Measurements from ENCODE around the gene ADIG.

The ADIG gene

GRCh38 chr20:38616457-38616856, 35.5 kb downstream of the ADIG start:
- H2AFZ ChIP-seq (ENCODE audit: low read length) = no peak overlapping the region
- no peaks in the 10 kb centered on the region for H3K79me2 ChIP-seq (ENCODE audit: low read length)
- H4K20me1 ChIP-seq (ENCODE audit: insufficient read depth, low read length) = no peaks in the 10 kb centered on the region

GRCh38 chr20:38617011-38617829, 36.2 kb downstream of the ADIG start:
- Histone ChIP-seq H3K4me2 (ENCODE audit: low read depth, low read length) (no peak overlapping the region), H3K9me2 (replicated peaks; ENCODE audit: insufficient read depth, low read length) (no peaks in the 10 kb centered on the region), H3K9me3 (replicated peaks; ENCODE audit: insufficient read depth, low read length) (no peaks in the 10 kb centered on the region), H3K4me1 (ENCODE audit: low read length) (no peaks in the 10 kb centered on the region), H2AFZ (ENCODE audit: low read length) (no peak overlapping the region), H3F3A (ENCODE audit: insufficient read depth, low read length) (no peaks in the 10 kb centered on the region), H3K9ac (ENCODE audit: low read length) (no peak overlapping the region), H3K4me3 (ENCODE audit: low read length) (no peak overlapping the region), H3K27me3 (replicated peaks; ENCODE audit: insufficient read depth, low read length) (peaks cover 19% of the 10 kb centered on the region; the same call in 1 of the 2 replicates), H3K27ac (ENCODE audit: low read length) (no peak overlapping the region), H4K20me1 (ENCODE audit: insufficient read depth, low read length) (no peaks in the 10 kb centered on the region), H3K79me2 (ENCODE audit: low read length) (no peaks in the 10 kb centered on the region), H3K36me3 (replicated peaks; ENCODE audit: insufficient read depth, low read length) (no peaks in the 10 kb centered on the region)
- TF ChIP-seq EZH2phosphoT487 (IDR thresholded peaks at IDR 0.05; ENCODE audit: low read length) = no peak
- no peak for TF ChIP-seq CTCF (IDR thresholded peaks at IDR 0.05; ENCODE audit: low read length)
- TF ChIP-seq EZH2 (optimal IDR thresholded peaks at IDR 0.05; ENCODE audit: low read depth, low read length) = no peak
- DNase-seq = no peak

More at GRCh38 chr20:38616457-38616856, 35.5 kb downstream of the ADIG start:
- Histone ChIP-seq H3K4me2 (ENCODE audit: low read depth, low read length) (no peak overlapping the region), H3K9me2 (replicated peaks; ENCODE audit: insufficient read depth, low read length) (no peaks in the 10 kb centered on the region), H3K9me3 (replicated peaks; ENCODE audit: insufficient read depth, low read length) (no peaks in the 10 kb centered on the region), H3K4me1 (ENCODE audit: low read length) (no peaks in the 10 kb centered on the region), H3F3A (ENCODE audit: insufficient read depth, low read length) (no peaks in the 10 kb centered on the region), H3K9ac (ENCODE audit: low read length) (no peak overlapping the region), H3K36me3 (replicated peaks; ENCODE audit: insufficient read depth, low read length) (no peaks in the 10 kb centered on the region), H3K27ac (ENCODE audit: low read length) (no peak overlapping the region), H3K4me3 (ENCODE audit: low read length) (no peak overlapping the region), H3K27me3 (replicated peaks; ENCODE audit: insufficient read depth, low read length) (peaks cover 19% of the 10 kb centered on the region; the same call in 1 of the 2 replicates)
- TF ChIP-seq CTCF (IDR thresholded peaks at IDR 0.05; ENCODE audit: low read length) (no peak), EZH2 (optimal IDR thresholded peaks at IDR 0.05; ENCODE audit: low read depth, low read length) (no peak), EZH2phosphoT487 (IDR thresholded peaks at IDR 0.05; ENCODE audit: low read length) (no peak)
- no peak for DNase-seq

GRCh38 chr20:38617830-38618196, 36.8 kb downstream of the ADIG start:
- TF ChIP-seq EZH2 (optimal IDR thresholded peaks at IDR 0.05; ENCODE audit: low read depth, low read length) (no peak), CTCF (IDR thresholded peaks at IDR 0.05; ENCODE audit: low read length) (no peak)
- no peak overlapping the region for H3K4me3 ChIP-seq (ENCODE audit: low read length)
- H3K9me3 ChIP-seq (replicated peaks; ENCODE audit: insufficient read depth, low read length) = no peaks in the 10 kb centered on the region
- no peak overlapping the region for H2AFZ ChIP-seq (ENCODE audit: low read length)
- no peaks in the 10 kb centered on the region for H3F3A ChIP-seq (ENCODE audit: insufficient read depth, low read length)
- H3K4me2 ChIP-seq (ENCODE audit: low read depth, low read length) = no peak overlapping the region
- H3K4me1 ChIP-seq (ENCODE audit: low read length) = no peaks in the 10 kb centered on the region
- no peaks in the 10 kb centered on the region for H4K20me1 ChIP-seq (ENCODE audit: insufficient read depth, low read length)
- H3K9ac ChIP-seq (ENCODE audit: low read length) = no peak overlapping the region
- peaks cover 19% of the 10 kb centered on the region; the same call in 1 of the 2 replicates for H3K27me3 ChIP-seq (replicated peaks; ENCODE audit: insufficient read depth, low read length)
- H3K9me2 ChIP-seq (replicated peaks; ENCODE audit: insufficient read depth, low read length) = no peaks in the 10 kb centered on the region
- H3K36me3 ChIP-seq (replicated peaks; ENCODE audit: insufficient read depth, low read length) = no peaks in the 10 kb centered on the region
- no peaks in the 10 kb centered on the region for H3K79me2 ChIP-seq (ENCODE audit: low read length)
- H3K27ac ChIP-seq (ENCODE audit: low read length) = no peak overlapping the region
- DNase-seq = no peak

Data from MM.1S (cell line).